Thyroid gland (tissue), 4 donors: ENCODE data around the gene SPECC1. TPM values are rescaled to one million over a fixed set of nuclear protein-coding genes. Genes with fewer than 3 reads are reported as not detected.
"Not testable (repeated sequence)": the region's sequence is repeated elsewhere in the genome, so short reads cannot be mapped to it uniquely, and the experiment has no call there.

Experiments
- DNase-seq, 2 donors: peaks; one replicate each; pipeline ENCODE4 v3.0.0-alpha.2; 2019
- H3K27ac ChIP-seq, 3 donors: fragments of 200-600 bp; sonication (generic); 1 replicate in 2 of 3; 2 replicates in 1 of 3; pipeline ENCODE4 v1.5.1; 2016 to 2019; ENCODE audit warnings: mild to moderate bottlenecking in 1 of 3, moderate library complexity in 1 of 3
- H3K27me3 ChIP-seq: fragments of 200-600 bp; sonication (generic); one replicate; pipeline ENCODE4 v1.5.1; 2019
- H3K36me3 ChIP-seq, 2 donors: fragments of 200-600 bp; sonication (generic); one replicate each; pipeline ENCODE4 v1.5.1; 2016 to 2019
- H3K4me1 ChIP-seq, 2 donors: fragments of 200-600 bp; sonication (generic); one replicate each; pipeline ENCODE4 v1.5.1; 2017 to 2019
- H3K4me3 ChIP-seq, 3 donors: fragments of 200-600 bp; sonication (generic); replicated peaks in 1 of 3; 1 replicate in 2 of 3; 2 replicates in 1 of 3; pipeline ENCODE4 v1.5.1; 2016; ENCODE audit warnings: mild to moderate bottlenecking in 1 of 3
- H3K9me3 ChIP-seq: fragments of 200-600 bp; sonication (generic); one replicate; pipeline ENCODE4 v1.5.1; 2017
- CTCF ChIP-seq, 6 experiments: fragments of 200-600 bp in 3 of 6; fragments of 450-650 bp in 3 of 6; sonication (generic) in 3 of 6; IDR thresholded peaks; one replicate each; pipeline ENCODE4 v1.5.1; 2016 to 2019; ENCODE audit warnings: antibody characterized with exemption in 6 of 6, mild to moderate bottlenecking in 2 of 6, inconsistent platforms in 1 of 6, moderate library complexity in 1 of 6
- POLR2A ChIP-seq, 2 donors: fragments of 450-650 bp; IDR thresholded peaks; one replicate each; pipeline ENCODE4 v1.6.1; 2017; ENCODE audit warnings: antibody characterized with exemption in 2 of 2, mild to moderate bottlenecking in 2 of 2, moderate library complexity in 1 of 2
- WGBS, 2 donors: methylation state at CpG; one replicate each; pipeline ENCODE4 v1.1.5; 2017; 5-methylcytosine and 5-hydroxymethylcytosine counted together
- intact Hi-C: fragments of 100-400 bp; cut with DNase I; formaldehyde crosslinking; loops from one replicate; pipeline ENCODE4 v1.15.1; 2023
- total RNA-seq, 4 donors: library from RNA; depleted of rRNA; stranded (reverse); fragments of >200 nt; gene quantifications; one replicate each; pipeline ENCODE4 v1.2.3, GENCODE V29; 2016

SPECC1 gene
- total RNA-seq, 4 donors from 2014 or later: 19.8 to 41.5 (median 24.4) TPM

- Histone ChIP-seq H3K27me3 (no peaks in the 10 kb centered on the region), H3K9me3 (no peaks in the 10 kb centered on the region), H3K27ac (no peak overlapping the region), H3K4me3 (no peak overlapping the region), H3K4me1 (no peaks in the 10 kb centered on the region), H3K36me3 (peaks cover 0 to 3% of the 10 kb centered on the region in 2 donors)
- TF ChIP-seq CTCF (IDR thresholded peaks at IDR 0.05) (no peak), POLR2A (IDR thresholded peaks at IDR 0.05) (no peak)
- intact Hi-C loops: no loop called here
- WGBS, 2 donors: 75 to 83% methylated on average over 3 of the region's 3 CpGs
- no peak for DNase-seq
Observed at GRCh38 chr17:20257798-20258197, 248.6 kb downstream of the SPECC1 start.

- H3K9me3 ChIP-seq: no peaks in the 10 kb centered on the region
- H3K36me3 ChIP-seq: peaks cover 0 to 3% of the 10 kb centered on the region in 2 donors
- WGBS, 2 donors: 96 to 97% methylated on average over 4 of the region's 4 CpGs
- intact Hi-C loops: no loop called here
- DNase-seq: no peak
- TF ChIP-seq CTCF (IDR thresholded peaks at IDR 0.05) (no peak), POLR2A (IDR thresholded peaks at IDR 0.05) (no peak)
- H3K4me3 ChIP-seq: no peak overlapping the region
- H3K27ac ChIP-seq: no peak overlapping the region
- no peaks in the 10 kb centered on the region for H3K27me3 ChIP-seq
- H3K4me1 ChIP-seq: no peaks in the 10 kb centered on the region
Observed at GRCh38 chr17:20259668-20260067, 250.5 kb downstream of the SPECC1 start.

- intact Hi-C loops: no loop called here
- WGBS, 2 donors: 94 to 97% methylated on average over 6 of the region's 6 CpGs
- no peak overlapping the region for H3K27ac ChIP-seq
Observed at GRCh38 chr17:20260268-20260667, 251.1 kb downstream of the SPECC1 start.

GRCh38 chr17:20262226-20263114 lies 253.3 kb downstream of the SPECC1 start:
- peaks cover 0 to 3% of the 10 kb centered on the region in 2 donors for H3K36me3 ChIP-seq
- H3K4me1 ChIP-seq: peaks cover 0 to 1% of the 10 kb centered on the region in 2 donors
- 91 to 93% methylated on average over 8 of the region's 8 CpGs for WGBS, 2 donors
- H3K9me3 ChIP-seq: no peaks in the 10 kb centered on the region
- H3K27ac ChIP-seq: no peak overlapping the region
- DNase-seq: no peak
- H3K27me3 ChIP-seq: no peaks in the 10 kb centered on the region
- intact Hi-C loops: no loop called here
- TF ChIP-seq POLR2A (IDR thresholded peaks at IDR 0.05): no peak
- TF ChIP-seq CTCF (IDR thresholded peaks at IDR 0.05): no peak
- no peak overlapping the region for H3K4me3 ChIP-seq

More at GRCh38 chr17:20260268-20260667, 251.1 kb downstream of the SPECC1 start:
- Histone ChIP-seq H3K27me3 (no peaks in the 10 kb centered on the region), H3K4me3 (no peak overlapping the region), H3K4me1 (no peaks in the 10 kb centered on the region), H3K36me3 (peaks cover 0 to 3% of the 10 kb centered on the region in 2 donors), H3K9me3 (no peaks in the 10 kb centered on the region)
- no peak for DNase-seq
- no peak for TF ChIP-seq POLR2A (IDR thresholded peaks at IDR 0.05)
- no peak for TF ChIP-seq CTCF (IDR thresholded peaks at IDR 0.05)

- intact Hi-C loops, H3K27me3 ChIP-seq, H3K9me3 ChIP-seq, DNase-seq, H3K4me1 ChIP-seq, H3K4me3 ChIP-seq, H3K36me3 ChIP-seq, H3K27ac ChIP-seq: not testable (repeated sequence)
- WGBS, 2 donors: 61 to 67% methylated on average over 5 of the region's 5 CpGs
Observed at GRCh38 chr17:20263115-20263433, 253.9 kb downstream of the SPECC1 start.
